CD4-positive, alpha-beta T cell (primary cell): ENCODE results near the gene FAM3B. TPM values are rescaled to one million over a fixed set of nuclear protein-coding genes. Genes with fewer than 3 reads are reported as not detected.

Experiments used
- ATAC-seq: fragments of 200-7000 bp; cut with Tn5 transposase; one replicate; pipeline ENCODE4 v1.10.0; 2022; ENCODE audit warnings: mild to moderate bottlenecking; ENCODE audit not compliant: poor library complexity
- CTCF ChIA-PET: fragments of 350-600 bp; sonication (Branson Sonifier 250); formaldehyde crosslinking; loops from one replicate; lab custom pipeline; 2021; ENCODE audit warnings: antibody characterized with exemption, inconsistent platforms; lab: Charles Lee
- POLR2A ChIA-PET: fragments of 350-600 bp; sonication (Branson Sonifier 250); formaldehyde crosslinking; loops from one replicate; lab custom pipeline; 2021; ENCODE audit warnings: antibody characterized with exemption, inconsistent platforms; lab: Charles Lee
- DNase-seq, 14 experiments: peaks; one replicate each; pipeline ENCODE4 v3.0.0-alpha.2; 2013 to 2020; ENCODE audit warnings: mixed read lengths in 2 of 14
- H3K27ac ChIP-seq, 2 donors: one replicate each; pipeline versions ENCODE4 v1.5.1 to v1.7.0; 2013; ENCODE audit warnings: low read length in 2 of 2, low read depth in 1 of 2, mild to moderate bottlenecking in 1 of 2
- H3K27me3 ChIP-seq, 2 experiments: 1 replicate in 1 of 2; 2 replicates in 1 of 2; pipeline versions ENCODE4 v1.6.1 to v1.7.0; 2013; ENCODE audit warnings: low read length in 2 of 2, control low read depth in 1 of 2, mild to moderate bottlenecking in 1 of 2, moderate library complexity in 1 of 2; ENCODE audit not compliant: insufficient read depth in 2 of 2, control insufficient read depth in 1 of 2
- H3K36me3 ChIP-seq: one replicate; pipeline ENCODE4 v1.6.1; 2013; ENCODE audit warnings: low read length, control low read depth; ENCODE audit not compliant: insufficient read depth
- H3K4me1 ChIP-seq: one replicate; pipeline ENCODE4 v1.6.1; 2013; ENCODE audit warnings: low read length, control low read depth; ENCODE audit not compliant: insufficient read depth
- H3K4me3 ChIP-seq: one replicate; pipeline ENCODE4 v1.5.1; 2013; ENCODE audit warnings: mild to moderate bottlenecking, low read length, moderate library complexity
- H3K9me3 ChIP-seq, 2 experiments: 1 replicate in 1 of 2; 2 replicates in 1 of 2; pipeline versions ENCODE4 v1.6.1 to v1.7.0; 2013; ENCODE audit warnings: low read length in 2 of 2, mild to moderate bottlenecking in 2 of 2, control low read depth in 1 of 2, moderate library complexity in 1 of 2; ENCODE audit not compliant: control insufficient read depth in 1 of 2, insufficient read depth in 1 of 2
- H3K27ac Mint-ChIP-seq: one replicate; pipeline ENCODE4 v1.8.0; 2020; ENCODE audit warnings: mixed read lengths
- H3K27me3 Mint-ChIP-seq: one replicate; pipeline ENCODE4 v1.8.0; 2021; ENCODE audit warnings: mixed read lengths
- H3K36me3 Mint-ChIP-seq: one replicate; pipeline ENCODE4 v1.8.0; 2021; ENCODE audit warnings: low read depth, mixed read lengths
- H3K4me1 Mint-ChIP-seq: one replicate; pipeline ENCODE4 v1.8.0; 2021; ENCODE audit warnings: low read depth, mixed read lengths
- H3K4me3 Mint-ChIP-seq: one replicate; pipeline ENCODE4 v1.8.0; 2020; ENCODE audit warnings: mild to moderate bottlenecking, mixed read lengths
- H3K9me3 Mint-ChIP-seq: one replicate; pipeline ENCODE4 v1.8.0; 2020; ENCODE audit warnings: mixed read lengths
- intact Hi-C, 2 experiments: fragments of 100-400 bp; cut with DNase I in 1 of 2; cut with micrococcal nuclease in 1 of 2; formaldehyde crosslinking; loops; one replicate each; pipeline versions ENCODE4 v1.15.1 to v1.9.0; 2023 to 2025; cut with DNase I, micrococcal nuclease
- total RNA-seq, 174 experiments: library from RNA in 2 of 174; stranded (reverse) in 2 of 174; gene quantifications; one replicate each; pipeline ENCODE4 v1.2.3 and lab custom pipeline; 2021 to 2026
- TF ChIP-seq, protein P1 (sequence below): fragments of 200-600 bp; IDR thresholded peaks from one replicate; pipeline ENCODE4 v1.8.0; 2022; ENCODE audit warnings: antibody characterized with exemption, mild to moderate bottlenecking

Gene FAM3B
- total RNA-seq, 2 experiments from 2014 or later: not detected

DNA sequence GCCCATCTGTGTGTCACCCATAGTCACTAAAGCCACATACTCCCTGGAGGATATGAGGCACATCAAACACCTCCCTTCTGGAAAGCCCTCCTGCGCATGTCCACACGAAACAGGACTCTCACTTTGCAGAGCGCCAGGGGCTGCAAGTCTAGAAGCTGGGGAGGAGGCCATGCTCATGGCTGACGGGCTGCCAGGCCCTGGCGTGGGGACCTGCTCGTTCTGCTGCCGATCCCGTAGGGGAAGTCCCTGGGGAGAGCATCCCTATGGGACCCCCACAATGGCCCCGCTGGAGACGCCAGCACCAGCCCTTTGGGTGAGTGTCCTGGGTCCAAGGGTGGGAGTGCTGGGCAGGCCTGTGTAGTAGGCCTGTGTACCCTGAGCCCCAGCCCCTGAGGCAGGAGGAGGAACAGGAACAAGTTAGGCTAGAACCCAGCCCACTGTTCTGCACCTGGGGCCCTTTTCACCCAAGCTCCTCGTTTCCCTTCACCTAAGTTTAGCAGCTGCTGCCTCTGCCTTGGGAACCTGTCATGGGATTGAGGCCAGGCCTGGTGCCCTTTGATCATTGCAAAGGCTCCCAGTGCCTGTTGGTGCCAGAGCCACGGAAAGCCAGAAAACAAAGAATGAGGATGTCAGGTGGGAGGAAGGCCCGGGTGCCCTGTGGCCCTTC is 9.9 kb downstream of the FAM3B start:
- peaks cover 5% of the 10 kb centered on the region for H3K4me1 Mint-ChIP-seq
- no peak overlapping the region for H3K4me3 ChIP-seq
- no peaks in the 10 kb centered on the region for H3K9me3 Mint-ChIP-seq
- no peaks in the 10 kb centered on the region for H3K9me3 ChIP-seq
- DNase-seq: no peak
- no peaks in the 10 kb centered on the region for H3K4me1 ChIP-seq
- ChIA-PET POLR2A (interaction anchor here (0.6 kb wide), 1 partner anchor 66 kb away, joined by 3 read pairs; no protein-coding TSS in a partner anchor), CTCF (interaction anchor here (1.6 kb wide), 1 partner anchor 43 kb away, joined by 4 read pairs; no protein-coding TSS in a partner anchor)
- H3K27me3 Mint-ChIP-seq: no peaks in the 10 kb centered on the region
- TF ChIP-seq, protein P1, sequence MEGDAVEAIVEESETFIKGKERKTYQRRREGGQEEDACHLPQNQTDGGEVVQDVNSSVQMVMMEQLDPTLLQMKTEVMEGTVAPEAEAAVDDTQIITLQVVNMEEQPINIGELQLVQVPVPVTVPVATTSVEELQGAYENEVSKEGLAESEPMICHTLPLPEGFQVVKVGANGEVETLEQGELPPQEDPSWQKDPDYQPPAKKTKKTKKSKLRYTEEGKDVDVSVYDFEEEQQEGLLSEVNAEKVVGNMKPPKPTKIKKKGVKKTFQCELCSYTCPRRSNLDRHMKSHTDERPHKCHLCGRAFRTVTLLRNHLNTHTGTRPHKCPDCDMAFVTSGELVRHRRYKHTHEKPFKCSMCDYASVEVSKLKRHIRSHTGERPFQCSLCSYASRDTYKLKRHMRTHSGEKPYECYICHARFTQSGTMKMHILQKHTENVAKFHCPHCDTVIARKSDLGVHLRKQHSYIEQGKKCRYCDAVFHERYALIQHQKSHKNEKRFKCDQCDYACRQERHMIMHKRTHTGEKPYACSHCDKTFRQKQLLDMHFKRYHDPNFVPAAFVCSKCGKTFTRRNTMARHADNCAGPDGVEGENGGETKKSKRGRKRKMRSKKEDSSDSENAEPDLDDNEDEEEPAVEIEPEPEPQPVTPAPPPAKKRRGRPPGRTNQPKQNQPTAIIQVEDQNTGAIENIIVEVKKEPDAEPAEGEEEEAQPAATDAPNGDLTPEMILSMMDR: no peak
- H3K36me3 ChIP-seq: no peaks in the 10 kb centered on the region
- no peaks in the 10 kb centered on the region for H3K27me3 ChIP-seq
- H3K27ac Mint-ChIP-seq: no peak overlapping the region
- intact Hi-C loops: loop anchor here (5.0 to 10.0 kb wide), 2 partner anchors 48 to 56 kb away; no protein-coding TSS in a partner anchor
- H3K4me3 Mint-ChIP-seq: no peak overlapping the region
- H3K27ac ChIP-seq: no peak overlapping the region
- H3K36me3 Mint-ChIP-seq: no peaks in the 10 kb centered on the region
- no peak for ATAC-seq

DNA sequence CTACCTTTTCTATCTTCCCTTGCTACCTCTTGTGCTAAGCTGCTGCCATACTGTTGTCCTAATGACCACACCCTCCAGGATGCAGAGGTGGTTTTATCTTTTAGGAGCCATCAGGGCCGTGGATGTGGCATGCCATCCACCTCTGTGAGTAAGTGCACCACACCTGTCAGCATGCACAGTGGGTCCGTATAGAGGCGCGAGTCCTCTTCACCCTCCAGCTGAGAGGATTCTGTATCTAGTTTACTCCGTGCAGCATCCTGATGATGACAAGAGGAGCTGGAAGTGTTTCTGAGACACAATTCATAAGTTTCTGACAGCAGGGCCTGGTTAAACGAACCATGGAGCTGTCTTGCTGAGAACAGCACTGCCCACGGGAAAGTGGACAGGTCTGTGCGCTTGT is 11.2 kb downstream of the FAM3B start:
- ChIA-PET POLR2A (no interaction called here), CTCF (no interaction called here)
- Histone ChIP-seq H3K9me3 (no peaks in the 10 kb centered on the region), H3K27me3 (no peaks in the 10 kb centered on the region), H3K4me3 (no peak overlapping the region), H3K4me1 (no peaks in the 10 kb centered on the region), H3K27ac (no peak overlapping the region), H3K36me3 (no peaks in the 10 kb centered on the region)
- Mint-ChIP-seq H3K9me3 (no peaks in the 10 kb centered on the region), H3K27ac (no peak overlapping the region), H3K27me3 (no peaks in the 10 kb centered on the region), H3K4me1 (no peaks in the 10 kb centered on the region), H3K4me3 (no peak overlapping the region), H3K36me3 (no peaks in the 10 kb centered on the region)
- DNase-seq: no peak
- intact Hi-C loops: loop anchor here (5.0 to 10.0 kb wide), 2 partner anchors 47 to 55 kb away; no protein-coding TSS in a partner anchor
- TF ChIP-seq, protein P1: no peak
- no peak for ATAC-seq

DNA sequence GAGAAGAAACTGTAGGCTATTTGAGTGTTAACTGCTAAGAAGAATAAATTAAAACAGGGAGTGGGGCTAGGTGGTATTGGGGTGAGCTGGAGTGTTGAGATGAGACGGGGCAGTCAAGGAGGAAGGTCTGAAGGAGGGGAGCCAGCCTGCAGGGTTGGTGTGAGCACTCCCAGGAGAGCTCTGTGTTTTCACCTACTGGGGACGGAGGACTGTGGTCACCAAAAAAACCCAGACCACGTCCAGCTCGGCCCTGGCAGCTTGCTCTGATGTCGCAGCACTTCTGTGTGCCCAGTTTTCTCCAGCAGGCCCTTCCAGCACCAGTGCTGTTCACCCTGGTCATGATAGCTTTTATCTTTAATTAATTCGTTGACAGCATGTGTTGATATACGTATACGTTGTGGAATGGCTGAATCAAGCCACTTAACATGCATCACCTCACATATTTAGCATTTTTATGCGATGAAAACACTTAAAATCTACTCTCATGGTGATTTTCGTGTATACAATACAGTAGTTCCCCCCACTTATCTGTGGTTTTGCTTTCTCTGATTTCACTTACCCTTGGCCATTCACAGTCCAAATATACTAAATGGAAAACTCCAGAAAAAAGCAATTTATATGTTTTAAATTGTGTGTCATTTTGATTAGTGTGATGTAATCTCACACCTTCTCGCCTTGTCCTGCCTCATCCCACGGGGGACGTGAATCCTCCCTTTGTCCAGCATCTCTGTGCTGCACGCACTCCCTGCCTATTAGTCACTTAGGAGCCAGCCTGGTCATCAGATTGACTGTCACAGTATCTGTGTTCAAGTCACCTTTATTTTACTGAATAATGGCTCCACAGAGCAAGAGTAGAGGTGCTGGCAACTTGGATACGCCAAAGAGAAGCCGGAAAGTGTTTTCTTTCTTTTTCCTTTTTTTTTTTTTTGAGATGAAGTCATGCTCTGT is 12.3 kb downstream of the FAM3B start:
- Histone ChIP-seq H3K9me3 (no peaks in the 10 kb centered on the region), H3K4me1 (no peaks in the 10 kb centered on the region), H3K27ac (no peak overlapping the region), H3K36me3 (no peaks in the 10 kb centered on the region), H3K27me3 (no peaks in the 10 kb centered on the region), H3K4me3 (no peak overlapping the region)
- TF ChIP-seq, protein P1: no peak
- Mint-ChIP-seq H3K27me3 (no peaks in the 10 kb centered on the region), H3K4me1 (no peaks in the 10 kb centered on the region), H3K4me3 (no peak overlapping the region), H3K36me3 (no peaks in the 10 kb centered on the region), H3K27ac (no peak overlapping the region), H3K9me3 (no peaks in the 10 kb centered on the region)
- ChIA-PET POLR2A (no interaction called here), CTCF (no interaction called here)
- intact Hi-C loops: loop anchor here (5.0 to 10.0 kb wide), 2 partner anchors 46 to 53 kb away; no protein-coding TSS in a partner anchor
- no peak for ATAC-seq
- no peak for DNase-seq
